Suprapubic skin (tissue), 4 donors: ENCODE data around the gene CAVIN1.

Source experiments
- CTCF ChIP-seq, 2 donors: fragments of 200-600 bp in 1 of 2; fragments of 450-650 bp in 1 of 2; sonication (generic) in 1 of 2; IDR thresholded peaks; one replicate each; pipeline ENCODE4 v1.5.1; 2016 to 2019; ENCODE audit warnings: antibody characterized with exemption in 2 of 2, mild to moderate bottlenecking in 1 of 2, moderate library complexity in 1 of 2
- EP300 ChIP-seq: sonication (generic); formaldehyde crosslinking; IDR thresholded peaks from one replicate; pipeline ENCODE4 v1.6.1; 2017; ENCODE audit warnings: antibody characterized with exemption
- POLR2AphosphoS5 ChIP-seq, 3 donors: sonication (generic); formaldehyde crosslinking; IDR thresholded peaks; one replicate each; pipeline ENCODE4 v1.6.1; 2017; ENCODE audit warnings: antibody characterized with exemption in 3 of 3

DNA sequence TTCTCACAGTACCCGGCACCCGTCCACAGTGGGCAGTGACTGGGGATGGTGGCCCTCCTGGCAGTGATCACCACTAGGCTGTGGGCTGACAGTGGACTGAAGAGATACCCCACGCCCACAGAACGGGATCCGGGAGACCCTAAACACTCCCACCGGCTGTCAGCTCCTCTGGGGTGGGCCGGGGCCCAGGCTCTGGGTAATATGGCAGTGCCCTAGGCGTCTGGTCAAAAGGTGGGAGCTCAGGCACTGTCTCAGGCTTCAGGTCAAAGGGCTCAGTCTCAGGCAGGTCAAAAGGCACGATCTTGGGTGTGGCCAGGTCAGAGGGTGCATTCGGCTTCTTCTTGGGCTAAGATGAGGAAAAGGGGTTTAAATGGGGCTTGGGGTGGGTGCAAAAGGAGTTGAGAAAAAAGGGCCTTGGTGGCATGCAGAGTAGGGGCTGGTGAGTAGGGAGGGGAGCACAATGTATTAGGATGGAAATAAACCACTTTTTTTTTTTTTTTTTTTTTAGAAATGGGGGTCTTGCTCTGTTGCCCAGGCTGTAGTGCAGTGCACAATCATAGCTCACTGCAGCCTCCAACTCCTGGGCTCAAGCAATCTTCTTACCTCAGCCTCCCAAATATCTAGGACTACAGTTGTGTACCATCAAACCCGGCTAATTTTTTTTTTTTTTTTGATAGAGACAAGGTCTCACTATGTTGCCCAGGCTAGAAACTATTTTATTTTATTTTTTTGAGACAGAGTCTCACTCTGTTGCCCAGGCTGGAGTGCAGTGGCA lies 11.0 kb downstream of the CAVIN1 start:
- TF ChIP-seq CTCF (IDR thresholded peaks at IDR 0.05) (no peak), POLR2AphosphoS5 (IDR thresholded peaks at IDR 0.05) (no peak), EP300 (no peak)
